ENCODE data around the gene NES. TPM values are rescaled to one million over a fixed set of nuclear protein-coding genes. Genes with fewer than 3 reads are reported as not detected.

NES gene
- total RNA-seq, 1 donor from 2014 or later: not detected

- H3K4me3 Mint-ChIP-seq: no peak overlapping the region
- intact Hi-C loops (cut with micrococcal nuclease): no loop called here
Measured at GRCh38 chr1:156647351-156647750, 29.9 kb downstream of the NES start.

GRCh38 chr1:156646738-156647211 is 30.4 kb downstream of the NES start:
- POLR2A ChIA-PET: no interaction called here
- intact Hi-C loops (cut with micrococcal nuclease): no loop called here

More at GRCh38 chr1:156647351-156647750, 29.9 kb downstream of the NES start:
- Mint-ChIP-seq H3K27ac (no peak overlapping the region), H3K9me3 (no peaks in the 10 kb centered on the region), H3K27me3 (peaks cover 76% of the 10 kb centered on the region), H3K36me3 (ENCODE audit: low read depth) (no peaks in the 10 kb centered on the region), H3K4me1 (peaks cover 12% of the 10 kb centered on the region)
- ATAC-seq (ENCODE audit: low read depth) (no peak), DNase-seq (no peak)
- CTCF ChIA-PET: interaction anchor here (3.3 kb wide), 1 partner anchor 21 kb away, joined by 12 read pairs; no protein-coding TSS in a partner anchor
- no peak for TF ChIP-seq CTCF (IDR thresholded peaks at IDR 0.05)
- POLR2A ChIA-PET: no interaction called here

GRCh38 chr1:156645666-156646065 is 31.5 kb downstream of the NES start:
- peaks cover 74% of the 10 kb centered on the region for H3K27me3 Mint-ChIP-seq
- ATAC-seq (ENCODE audit: low read depth) (no peak), DNase-seq (no peak)
- peaks cover 20% of the 10 kb centered on the region for H3K4me1 Mint-ChIP-seq
- H3K27ac Mint-ChIP-seq: no peak overlapping the region
- no peak overlapping the region for H3K4me3 Mint-ChIP-seq
- H3K36me3 Mint-ChIP-seq (ENCODE audit: low read depth): no peaks in the 10 kb centered on the region
- CTCF ChIA-PET: interaction anchor here (1.4 kb wide), 1 partner anchor 21 kb away, joined by 3 read pairs; no protein-coding TSS in a partner anchor
- TF ChIP-seq CTCF (IDR thresholded peaks at IDR 0.05): no peak
- H3K9me3 Mint-ChIP-seq: no peaks in the 10 kb centered on the region
- POLR2A ChIA-PET: no interaction called here
- intact Hi-C loops (cut with micrococcal nuclease): no loop called here

More at GRCh38 chr1:156646738-156647211, 30.4 kb downstream of the NES start:
- ATAC-seq (ENCODE audit: low read depth): no peak
- H3K4me3 Mint-ChIP-seq: no peak overlapping the region
- no peak for TF ChIP-seq CTCF (IDR thresholded peaks at IDR 0.05)
- H3K9me3 Mint-ChIP-seq: no peaks in the 10 kb centered on the region
- no peak for DNase-seq
- peaks cover 13% of the 10 kb centered on the region for H3K4me1 Mint-ChIP-seq
- H3K36me3 Mint-ChIP-seq (ENCODE audit: low read depth): no peaks in the 10 kb centered on the region
- peaks cover 73% of the 10 kb centered on the region for H3K27me3 Mint-ChIP-seq
- CTCF ChIA-PET: no interaction called here
- no peak overlapping the region for H3K27ac Mint-ChIP-seq

- intact Hi-C loops (cut with micrococcal nuclease): no loop called here
- H3K27ac Mint-ChIP-seq: no peak overlapping the region
- ChIA-PET POLR2A (no interaction called here), CTCF (interaction anchor here (1.0 to 1.4 kb wide), 2 partner anchors 21 to 45 kb away, joined by 3 read pairs; no protein-coding TSS in a partner anchor)
- no peak for ATAC-seq (ENCODE audit: low read depth)
- no peak for TF ChIP-seq CTCF (IDR thresholded peaks at IDR 0.05)
- DNase-seq: no peak
- no peak overlapping the region for H3K4me3 Mint-ChIP-seq
- no peaks in the 10 kb centered on the region for H3K9me3 Mint-ChIP-seq
- peaks cover 78% of the 10 kb centered on the region for H3K27me3 Mint-ChIP-seq
- peaks cover 20% of the 10 kb centered on the region for H3K4me1 Mint-ChIP-seq
- no peaks in the 10 kb centered on the region for H3K36me3 Mint-ChIP-seq (ENCODE audit: low read depth)
Measured at GRCh38 chr1:156645056-156645455, 32.2 kb downstream of the NES start.

GRCh38 chr1:156644640-156645039 is 32.6 kb downstream of the NES start:
- Mint-ChIP-seq H3K27ac (no peak overlapping the region), H3K36me3 (ENCODE audit: low read depth) (no peaks in the 10 kb centered on the region), H3K9me3 (no peaks in the 10 kb centered on the region), H3K4me3 (no peak overlapping the region), H3K27me3 (peaks cover 80% of the 10 kb centered on the region), H3K4me1 (peaks cover 20% of the 10 kb centered on the region)
- intact Hi-C loops (cut with micrococcal nuclease): loop anchor here (1.0 kb wide), 1 partner anchor 13 kb away; no protein-coding TSS in a partner anchor
- DNase-seq: no peak
- ATAC-seq (ENCODE audit: low read depth): no peak
- ChIA-PET CTCF (interaction anchor here (0.6 to 1.4 kb wide), 4 partner anchors 13 to 45 kb away, joined by 3 to 6 read pairs (median 3); no protein-coding TSS in a partner anchor), POLR2A (no interaction called here)
- no peak for TF ChIP-seq CTCF (IDR thresholded peaks at IDR 0.05)

Data from activated B cell treated with CpG ODN at 0.5 μM for 24 hours (primary cell).